Activated naive CD4-positive, alpha-beta T cell treated with anti-CD3 and anti-CD28 coated beads, Interleukin-2, amount 50 U/mL, for 72 hours (primary cell): ENCODE measurements around the gene CELF2. TPM values are rescaled to one million over a fixed set of nuclear protein-coding genes. Genes with fewer than 3 reads are reported as not detected.

ENCODE experiments used
- ATAC-seq, 2 donors: fragments of 150-1000 bp; cut with Tn5 transposase; 2 replicates each; pipeline ENCODE4 v1.10.0; 2021; ENCODE audit warnings: mild to moderate bottlenecking in 2 of 2, moderate library complexity in 2 of 2
- DNase-seq, 2 donors: peaks; one replicate each; pipeline ENCODE4 v3.0.0; 2021 to 2022; ENCODE audit warnings: low spot score in 2 of 2
- H3K27ac Mint-ChIP-seq, 2 donors: one replicate each; pipeline ENCODE4 v1.8.0; 2022; ENCODE audit warnings: mild to moderate bottlenecking in 2 of 2, mixed read lengths in 2 of 2
- H3K36me3 Mint-ChIP-seq, 2 donors: one replicate each; pipeline ENCODE4 v1.8.0; 2022; ENCODE audit warnings: mixed read lengths in 2 of 2
- H3K9me3 Mint-ChIP-seq, 2 donors: one replicate each; pipeline ENCODE4 v1.8.0; 2022; ENCODE audit warnings: mixed read lengths in 2 of 2
- total RNA-seq, 2 donors: library from RNA; stranded (reverse); gene quantifications; one replicate each; pipeline ENCODE4 v1.2.3, GENCODE V29; 2022

The CELF2 gene
- total RNA-seq, 2 donors from 2014 or later: 95.0 to 120 TPM

DNA sequence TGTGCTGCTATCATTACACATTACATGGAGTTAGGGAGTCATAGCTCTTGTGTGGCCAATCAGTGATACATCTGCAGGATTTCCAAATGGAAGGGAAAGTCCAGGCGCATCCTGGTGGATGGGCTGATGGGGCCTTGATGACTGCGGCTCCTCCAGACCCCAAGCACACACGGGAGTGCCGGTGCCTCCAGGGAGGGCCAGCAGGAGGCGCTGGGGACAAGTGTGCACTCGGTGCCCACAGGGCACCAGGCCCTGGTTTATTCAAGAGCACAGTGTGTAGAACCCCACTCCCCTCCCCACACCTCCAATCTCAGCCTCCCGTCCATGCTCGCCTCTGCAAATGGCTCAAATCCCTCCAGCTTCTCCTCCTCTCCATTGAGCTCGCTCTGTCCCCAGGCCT is 349.8 kb downstream of the CELF2 start:
- H3K36me3 Mint-ChIP-seq: no peaks in the 10 kb centered on the region
- ATAC-seq: no peak
- peak overlapping the region in 1 of 2 donors; percentile 67 for H3K27ac Mint-ChIP-seq
- peaks cover 0 to 4% of the 10 kb centered on the region in 2 donors for H3K9me3 Mint-ChIP-seq
- DNase-seq: no peak

DNA sequence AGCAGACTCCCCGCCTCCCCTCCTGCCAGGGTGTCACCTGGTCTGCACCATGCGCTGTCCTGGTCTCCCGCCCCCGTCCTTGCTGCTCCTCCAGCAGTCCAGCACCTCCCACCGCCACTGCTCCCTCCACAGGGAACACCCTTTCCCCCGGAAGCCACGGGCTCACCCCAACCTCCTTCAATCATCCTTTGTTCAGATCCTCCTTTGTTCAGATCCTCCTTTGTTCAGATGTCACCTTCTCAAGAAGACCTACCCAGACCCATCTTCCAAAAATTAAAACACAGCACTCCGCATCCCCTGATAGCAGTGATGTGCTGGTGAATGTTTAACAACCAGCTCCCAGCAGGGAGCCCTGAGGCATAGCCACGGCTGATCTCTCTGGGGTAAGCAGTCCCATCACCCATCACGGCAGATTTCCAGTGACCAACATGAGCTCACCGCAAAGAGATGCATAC is 356.1 kb downstream of the CELF2 start:
- Mint-ChIP-seq H3K27ac (no peak overlapping the region), H3K36me3 (no peaks in the 10 kb centered on the region), H3K9me3 (peaks cover 0 to 4% of the 10 kb centered on the region in 2 donors)
- DNase-seq: no peak
- ATAC-seq: no peak

DNA sequence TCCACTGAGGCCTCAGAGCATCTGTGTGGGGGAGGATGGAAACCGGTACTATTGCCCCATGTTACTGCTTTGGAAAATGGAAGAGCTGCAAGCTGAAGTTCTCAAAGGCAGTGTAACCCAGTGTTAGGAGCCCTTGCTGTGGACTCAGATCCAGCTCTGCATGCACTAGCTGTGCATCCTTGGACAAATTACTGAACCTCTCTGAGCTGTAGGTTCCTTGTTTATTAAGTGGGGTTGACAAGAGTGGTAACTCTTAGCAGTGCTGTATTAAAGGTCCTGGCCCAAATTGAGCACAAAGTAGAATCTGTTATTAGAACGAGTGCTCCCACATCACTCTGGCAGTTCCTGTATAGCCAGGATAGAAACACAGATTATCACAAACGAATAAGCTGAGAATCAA is 359.6 kb downstream of the CELF2 start:
- Mint-ChIP-seq H3K27ac (no peak overlapping the region), H3K36me3 (no peaks in the 10 kb centered on the region), H3K9me3 (no peaks in the 10 kb centered on the region)
- ATAC-seq (no peak), DNase-seq (no peak)

DNA sequence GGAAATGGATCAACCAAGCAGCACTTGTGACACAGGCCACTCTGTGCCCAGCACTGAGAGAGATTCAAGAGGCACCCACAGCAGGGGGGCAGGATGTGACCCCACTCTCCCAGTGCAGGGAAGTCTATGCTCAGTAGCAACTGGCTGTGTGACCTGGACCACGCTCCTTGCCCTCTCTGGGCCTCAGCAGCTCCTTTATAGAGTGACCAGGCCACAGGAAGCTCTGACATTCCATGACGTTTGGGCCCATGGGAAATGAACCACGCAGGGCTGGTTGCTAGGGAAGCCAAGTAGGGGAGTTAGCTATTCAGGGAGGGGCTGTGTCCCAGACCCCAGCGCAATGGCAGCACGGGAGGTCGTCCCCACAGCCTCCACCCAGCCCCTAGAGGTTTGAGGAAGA is 361.2 kb downstream of the CELF2 start:
- ATAC-seq (no peak), DNase-seq (no peak)
- no peaks in the 10 kb centered on the region for H3K36me3 Mint-ChIP-seq
- H3K9me3 Mint-ChIP-seq: no peaks in the 10 kb centered on the region
- no peak overlapping the region for H3K27ac Mint-ChIP-seq

DNA sequence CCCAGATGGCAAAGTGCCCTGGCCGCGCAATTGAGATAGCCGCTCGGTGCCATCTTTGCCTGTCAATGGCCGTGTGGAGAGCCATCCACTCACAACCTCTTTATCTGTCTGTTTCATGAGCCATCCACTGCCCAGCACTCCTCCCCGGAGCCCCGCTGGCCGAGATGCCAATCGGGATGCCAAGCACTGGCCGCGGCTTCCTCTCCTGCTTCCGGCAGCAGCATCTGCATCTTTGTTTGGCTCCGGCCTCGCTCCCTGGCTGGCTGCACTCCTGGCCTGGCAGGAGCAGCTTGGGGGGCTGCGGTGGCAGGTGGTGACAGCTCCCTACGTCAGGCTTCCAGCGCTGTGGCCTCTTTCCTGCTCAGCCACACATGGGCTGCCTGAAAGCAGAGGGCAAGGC is 362.1 kb downstream of the CELF2 start:
- Mint-ChIP-seq H3K36me3 (no peaks in the 10 kb centered on the region), H3K27ac (no peak overlapping the region), H3K9me3 (no peaks in the 10 kb centered on the region)
- DNase-seq (no peak), ATAC-seq (no peak)

DNA sequence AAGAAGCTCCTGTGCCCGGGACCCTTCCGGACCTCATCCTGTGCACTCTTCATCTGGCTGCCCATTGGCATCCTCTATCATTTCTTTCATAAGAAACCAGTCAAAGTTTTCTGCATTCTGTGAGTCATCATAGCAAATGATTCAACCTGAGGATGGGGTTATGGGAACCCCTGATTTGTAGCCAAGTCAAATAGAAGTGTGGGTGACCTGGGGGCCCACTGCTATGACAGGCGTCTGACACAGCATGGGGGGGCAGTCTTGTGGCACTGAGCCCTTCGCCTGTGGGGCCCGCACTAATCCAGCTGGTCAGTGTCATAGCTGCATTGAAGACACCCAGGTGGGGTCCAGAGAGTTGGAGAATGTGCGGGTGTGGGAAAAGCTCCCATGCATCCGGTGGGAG is 363.4 kb downstream of the CELF2 start:
- H3K27ac Mint-ChIP-seq: peak overlapping the region in 1 of 2 donors; percentile 11
- no peak for DNase-seq
- no peaks in the 10 kb centered on the region for H3K9me3 Mint-ChIP-seq
- no peaks in the 10 kb centered on the region for H3K36me3 Mint-ChIP-seq
- ATAC-seq: peak; percentile 82

DNA sequence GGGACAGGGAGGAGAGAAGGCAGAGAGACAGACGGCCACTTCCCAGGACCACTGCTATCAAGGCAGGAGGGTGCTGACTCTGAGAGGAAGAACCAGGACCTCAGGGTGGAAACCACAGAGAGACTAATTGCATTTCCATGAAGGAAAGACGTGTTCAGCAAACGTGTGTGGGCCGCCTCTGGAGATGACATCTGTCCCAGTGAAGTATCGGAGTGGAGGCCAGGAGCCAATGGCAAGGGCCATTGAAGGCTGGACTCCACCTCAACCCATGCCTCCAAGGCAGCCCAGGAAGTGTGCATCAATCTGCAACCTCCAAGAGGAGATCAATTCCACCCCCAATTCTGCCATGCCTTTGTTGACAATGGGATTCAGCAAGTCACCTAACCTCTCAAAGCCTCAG is 363.8 kb downstream of the CELF2 start:
- peak in 1 of 2 donors; percentile 6 for ATAC-seq
- H3K36me3 Mint-ChIP-seq: no peaks in the 10 kb centered on the region
- no peaks in the 10 kb centered on the region for H3K9me3 Mint-ChIP-seq
- DNase-seq: no peak
- peak overlapping the region in 1 of 2 donors; percentile 11 for H3K27ac Mint-ChIP-seq

DNA sequence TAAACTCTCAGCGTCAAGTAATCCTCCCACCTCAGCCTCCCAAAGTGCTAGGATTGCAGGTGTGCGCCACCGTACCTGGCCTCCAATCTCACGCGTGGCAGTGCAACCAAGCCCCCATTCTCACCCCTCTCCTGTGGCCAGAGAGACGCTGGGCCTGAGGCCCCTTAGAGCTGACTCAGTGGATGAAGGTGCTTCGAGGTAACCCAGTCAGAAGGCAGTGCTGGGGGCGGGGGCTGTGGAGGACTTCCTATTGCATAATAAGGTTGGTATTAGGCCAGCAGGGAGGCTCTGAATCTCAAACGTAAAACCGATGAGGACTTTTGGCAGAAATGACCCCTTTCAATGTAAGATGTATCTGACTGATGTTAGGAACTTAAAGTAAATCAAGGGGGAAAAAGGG is 364.5 kb downstream of the CELF2 start:
- Mint-ChIP-seq H3K9me3 (no peaks in the 10 kb centered on the region), H3K27ac (no peak overlapping the region), H3K36me3 (no peaks in the 10 kb centered on the region)
- ATAC-seq (no peak), DNase-seq (no peak)

DNA sequence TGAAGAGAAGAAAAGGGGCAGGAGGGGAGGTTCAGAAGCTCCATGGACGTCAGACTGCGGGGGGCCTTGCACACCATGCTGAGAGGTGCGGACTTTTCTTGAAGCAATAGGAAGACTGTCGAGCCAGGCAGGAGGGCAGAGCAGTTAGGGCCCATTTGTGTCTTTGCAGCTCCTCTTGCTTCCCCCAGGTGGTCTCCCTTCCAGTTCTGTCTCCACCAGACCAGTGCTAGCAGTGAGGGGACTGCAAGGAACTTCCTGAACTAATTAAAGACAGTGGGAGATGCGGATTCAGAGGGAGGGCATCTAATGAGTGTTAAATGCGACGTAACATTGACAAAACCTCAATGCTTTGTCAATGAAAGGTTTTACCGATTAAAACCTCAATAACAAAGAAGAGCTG is 368.4 kb downstream of the CELF2 start:
- DNase-seq (no peak), ATAC-seq (no peak)
- H3K9me3 Mint-ChIP-seq: peaks cover 3 to 4% of the 10 kb centered on the region in 2 donors
- no peak overlapping the region for H3K27ac Mint-ChIP-seq
- no peaks in the 10 kb centered on the region for H3K36me3 Mint-ChIP-seq
